Gastroesophageal sphincter (tissue), 4 donors: ENCODE results near the gene PCBP4. TPM values are rescaled to one million over a fixed set of nuclear protein-coding genes. Genes with fewer than 3 reads are reported as not detected.

Source experiments
- ATAC-seq: fragments of 150-250 bp; one replicate; pipeline ENCODE4 v1.9.1; 2016; ENCODE audit warnings: mild to moderate bottlenecking, moderate library complexity
- H3K27ac ChIP-seq, 4 donors: fragments of 200-600 bp; sonication (generic) in 3 of 4; 1 replicate in 3 of 4; 2 replicates in 1 of 4; pipeline ENCODE4 v1.5.1; 2016 to 2019
- H3K27me3 ChIP-seq: fragments of 200-600 bp; sonication (generic); one replicate; pipeline ENCODE4 v1.5.1; 2019
- H3K36me3 ChIP-seq, 2 donors: fragments of 200-600 bp; sonication (generic); one replicate each; pipeline ENCODE4 v1.5.1; 2019; ENCODE audit warnings: control low read depth in 1 of 2
- H3K4me1 ChIP-seq, 3 donors: fragments of 200-600 bp; sonication (generic); 1 replicate in 2 of 3; 2 replicates in 1 of 3; pipeline ENCODE4 v1.5.1; 2016 to 2019; ENCODE audit warnings: control low read depth in 2 of 3
- H3K4me3 ChIP-seq, 2 donors: fragments of 200-600 bp; sonication (generic); one replicate each; pipeline ENCODE4 v1.5.1; 2019; ENCODE audit warnings: mild to moderate bottlenecking in 1 of 2, moderate library complexity in 1 of 2
- H3K9me3 ChIP-seq, 3 donors: fragments of 200-600 bp; sonication (generic); one replicate each; pipeline ENCODE4 v1.5.1; 2017 to 2019; ENCODE audit warnings: control low read depth in 2 of 3
- CTCF ChIP-seq, 4 experiments: fragments of 200-600 bp in 2 of 4; fragments of 450-650 bp in 2 of 4; sonication (generic) in 1 of 4; IDR thresholded peaks; one replicate each; pipeline ENCODE4 v1.5.1; 2017 to 2019; ENCODE audit warnings: antibody characterized with exemption in 4 of 4, mild to moderate bottlenecking in 2 of 4, moderate library complexity in 2 of 4
- EP300 ChIP-seq: sonication (generic); formaldehyde crosslinking; IDR thresholded peaks from one replicate; pipeline ENCODE4 v1.6.1; 2017; ENCODE audit warnings: antibody characterized with exemption, mild to moderate bottlenecking
- POLR2A ChIP-seq, 2 donors: fragments of 450-650 bp; IDR thresholded peaks; one replicate each; pipeline ENCODE4 v1.6.1; 2017; ENCODE audit warnings: antibody characterized with exemption in 2 of 2, mild to moderate bottlenecking in 2 of 2, moderate library complexity in 1 of 2
- POLR2AphosphoS5 ChIP-seq: sonication (generic); formaldehyde crosslinking; IDR thresholded peaks from one replicate; pipeline ENCODE4 v1.6.1; 2017; ENCODE audit warnings: antibody characterized with exemption
- WGBS, 2 donors: methylation state at CpG; one replicate each; pipeline ENCODE4 v1.1.5; 2018; ENCODE audit warnings: low coverage in 1 of 2; 5-methylcytosine and 5-hydroxymethylcytosine counted together
- total RNA-seq, 4 donors: library from RNA; depleted of rRNA; stranded (reverse); fragments of >200 nt; gene quantifications; one replicate each; pipeline ENCODE4 v1.1.0, GENCODE V29; 2016

The PCBP4 gene
- total RNA-seq, 4 donors from 2014 or later = 80.7 to 335 (median 186) TPM

DNA sequence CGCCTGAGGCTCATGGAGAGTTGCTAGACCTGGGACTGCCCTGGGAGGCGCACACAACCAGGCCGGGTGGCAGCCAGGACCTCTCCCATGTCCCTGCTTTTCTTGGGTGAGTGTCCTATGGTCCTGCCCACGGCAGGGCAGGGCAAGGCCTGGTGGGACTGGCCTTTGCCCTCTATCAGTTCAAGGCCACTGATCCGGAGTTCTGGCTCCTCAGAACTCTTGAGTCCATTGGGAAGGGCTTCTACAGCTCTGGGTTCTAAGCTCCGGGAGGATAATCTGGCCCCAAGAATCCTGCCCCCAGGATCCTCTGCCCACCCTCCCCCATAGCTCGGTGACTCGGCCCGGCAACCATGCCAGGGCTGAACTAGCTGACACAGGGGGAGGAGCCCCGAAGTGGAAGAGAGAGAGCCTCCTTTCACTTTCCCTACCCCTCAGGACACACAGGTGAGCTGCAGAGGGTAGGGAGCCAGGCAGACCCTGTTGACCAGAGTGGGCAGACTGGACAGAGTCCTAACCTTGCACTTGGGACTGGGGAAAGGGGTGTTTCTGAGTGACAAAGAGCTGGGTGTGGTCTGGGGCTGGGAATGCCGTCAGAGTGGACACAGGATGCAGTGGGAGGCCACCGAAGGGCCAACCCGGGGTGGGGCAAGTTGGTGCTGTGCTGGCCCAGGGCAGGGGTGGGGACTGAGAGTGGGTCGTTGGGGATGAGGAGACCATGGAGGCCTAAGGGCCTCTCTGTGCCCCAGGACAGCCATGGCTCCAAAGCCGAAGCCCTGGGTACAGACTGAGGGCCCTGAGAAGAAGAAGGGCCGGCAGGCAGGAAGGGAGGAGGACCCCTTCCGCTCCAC, 24.4 kb downstream of the PCBP4 start:
- Histone ChIP-seq H3K9me3 (no peaks in the 10 kb centered on the region), H3K4me1 (peaks cover 0 to 43% (median 22%) of the 10 kb centered on the region in 3 donors), H3K27me3 (no peaks in the 10 kb centered on the region), H3K27ac (peak overlapping the region; percentile 81 to 91 (median 88)), H3K4me3 (peak overlapping the region; percentile 21 to 86), H3K36me3 (peaks cover 0 to 55% of the 10 kb centered on the region in 2 donors)
- 29 to 32% methylated on average over 3 to 5 of the region's 17 CpGs for WGBS, 2 donors
- TF ChIP-seq POLR2AphosphoS5 (no peak), EP300 (no peak), CTCF (IDR thresholded peaks at IDR 0.05) (no peak), POLR2A (IDR thresholded peaks at IDR 0.05) (no peak)
- ATAC-seq = peak; percentile 1

DNA sequence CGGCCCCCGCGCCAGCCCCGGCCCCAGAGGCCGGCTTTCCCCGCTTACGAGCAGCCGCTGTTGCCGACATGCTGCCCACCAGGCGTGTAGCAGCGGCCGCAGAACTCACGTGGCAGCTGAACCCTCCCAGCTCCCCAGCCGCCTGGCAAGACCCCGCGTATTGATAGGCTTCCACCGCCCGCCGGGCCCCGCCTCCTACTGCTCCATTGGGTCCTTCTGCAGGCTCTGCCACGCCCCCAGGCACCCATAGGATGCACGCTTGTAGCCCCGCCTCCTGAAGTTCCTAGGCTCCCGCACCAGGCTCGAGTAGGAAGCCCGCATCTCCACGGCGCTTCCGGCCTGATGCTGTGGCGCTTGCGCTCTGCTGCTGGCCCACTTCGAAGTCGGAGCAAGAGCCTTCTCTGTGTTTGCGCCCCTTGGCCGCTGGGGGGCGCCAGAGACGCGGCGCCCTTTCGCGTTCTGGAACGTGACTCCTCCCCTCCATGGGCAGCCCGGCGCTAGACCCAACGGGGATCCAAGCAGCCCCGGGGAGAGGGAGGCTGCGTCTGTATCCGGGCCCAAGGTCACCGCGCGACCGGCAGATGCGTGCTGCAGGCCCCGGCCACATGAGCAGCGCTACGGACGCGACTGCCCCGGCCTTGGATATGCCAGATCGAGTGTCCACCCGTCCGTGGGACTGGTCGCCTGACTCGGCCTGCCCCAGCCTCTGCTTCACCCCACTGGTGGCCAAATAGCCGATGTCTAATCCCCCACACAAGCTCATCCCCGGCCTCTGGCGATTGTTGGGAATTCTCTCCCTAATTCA, 25.3 kb downstream of the PCBP4 start, which contains the start of the genes PARP3 and RRP9:
TSS of gene PARP3 (plus strand) at position 566 of the 805 bp plus-strand sequence. CDS start 993 bp downstream, outside the sequence.
TSS of gene RRP9 (minus strand) at position 107 of the 805 bp plus-strand sequence. CDS start at position 70, 37 bp downstream.
- H3K27me3 ChIP-seq = no peaks in the 10 kb centered on the region
- H3K36me3 ChIP-seq = peaks cover 0 to 55% of the 10 kb centered on the region in 2 donors
- TF ChIP-seq POLR2A (IDR thresholded peaks at IDR 0.05) (peak; percentile 73 to 75), EP300 (no peak), POLR2AphosphoS5 (peak; percentile 69), CTCF (IDR thresholded peaks at IDR 0.05) (peak in 3 of 4 experiments; percentile 99 to 100 (median 99))
- peak within 1 kb of the TSS; percentile 81 to 91 (median 88) for H3K27ac ChIP-seq
- H3K4me3 ChIP-seq = peak within 1 kb of the TSS; percentile 58 to 86
- H3K9me3 ChIP-seq = no peaks in the 10 kb centered on the region
- ATAC-seq = peak; percentile 97
- 0 to 4% methylated on average over 5 of the region's 67 CpGs for WGBS, 2 donors
- H3K4me1 ChIP-seq = peaks cover 0 to 43% (median 22%) of the 10 kb centered on the region in 3 donors

GRCh38 chr3:51941463-51941797, 25.8 kb downstream of the PCBP4 start:
- peaks cover 0 to 56% of the 10 kb centered on the region in 2 donors for H3K36me3 ChIP-seq
- TF ChIP-seq POLR2A (IDR thresholded peaks at IDR 0.05) (no peak), EP300 (no peak), POLR2AphosphoS5 (no peak), CTCF (IDR thresholded peaks at IDR 0.05) (no peak)

GRCh38 chr3:51940648-51941462, 26.4 kb downstream of the PCBP4 start:
- TF ChIP-seq CTCF (IDR thresholded peaks at IDR 0.05) = no peak
- no peak for TF ChIP-seq POLR2AphosphoS5
- no peak for TF ChIP-seq EP300
- no peak for TF ChIP-seq POLR2A (IDR thresholded peaks at IDR 0.05)
- peak overlapping the region; percentile 58 to 86 for H3K4me3 ChIP-seq
- 11 to 69% methylated on average over 4 to 7 of the region's 13 CpGs for WGBS, 2 donors
- H3K9me3 ChIP-seq = no peaks in the 10 kb centered on the region
- peak overlapping the region in 3 of 4 donors; percentile 81 to 88 (median 82) for H3K27ac ChIP-seq
- peaks cover 0 to 43% (median 22%) of the 10 kb centered on the region in 3 donors for H3K4me1 ChIP-seq
- no peak for ATAC-seq
- no peaks in the 10 kb centered on the region for H3K27me3 ChIP-seq
- H3K36me3 ChIP-seq = peaks cover 0 to 57% of the 10 kb centered on the region in 2 donors

More at GRCh38 chr3:51941463-51941797, 25.8 kb downstream of the PCBP4 start:
- no peaks in the 10 kb centered on the region for H3K27me3 ChIP-seq
- no CpG with 5 or more reads among the region's 20 CpGs for WGBS, 2 donors
- no peaks in the 10 kb centered on the region for H3K9me3 ChIP-seq
- H3K4me1 ChIP-seq = peaks cover 0 to 43% (median 22%) of the 10 kb centered on the region in 3 donors
- peak overlapping the region; percentile 58 to 86 for H3K4me3 ChIP-seq
- ATAC-seq = no peak
- H3K27ac ChIP-seq = peak overlapping the region; percentile 24 to 88 (median 82)
